ENCODE measurements around the gene GDF3.

DNA sequence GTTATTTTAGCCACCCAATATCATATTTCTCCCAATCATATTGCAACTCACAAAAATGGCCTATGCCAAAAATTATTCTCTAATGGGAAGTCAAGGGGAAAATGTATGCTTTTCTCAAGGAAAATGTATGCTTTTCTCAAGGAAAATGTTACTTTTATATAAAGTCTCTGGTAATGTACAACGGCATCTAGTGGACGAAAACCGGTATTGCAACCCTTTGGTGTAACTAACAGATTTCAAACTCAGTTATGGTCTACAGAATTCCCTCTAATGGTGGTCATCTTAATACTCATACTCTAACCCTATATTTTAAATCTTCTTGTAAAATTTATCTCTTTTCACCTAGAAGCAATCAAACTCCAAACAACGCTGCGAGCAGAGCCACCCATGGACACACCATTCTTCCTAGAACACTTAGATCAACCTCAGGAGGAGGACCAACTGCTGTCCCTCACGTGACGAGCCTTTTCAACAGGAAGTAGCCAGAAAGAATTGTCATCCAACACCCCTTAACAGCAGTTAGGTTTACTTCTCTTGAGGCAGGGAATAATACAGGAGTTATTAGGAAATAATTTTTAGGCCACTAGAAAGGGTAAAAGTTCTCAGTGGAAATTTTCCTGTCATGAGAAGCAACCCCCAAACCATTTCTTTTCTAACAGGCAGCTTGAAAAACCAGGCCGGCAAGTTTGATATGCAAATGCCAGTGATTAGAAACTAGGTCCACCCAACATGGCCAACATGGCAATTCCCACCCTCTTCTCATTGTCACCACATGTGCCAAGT lies 50.0 kb downstream of the GDF3 start:
- TF ChIP-seq ELF1 (tag; IDR thresholded peaks at IDR 0.05) (no peak), ZSCAN29 (IDR thresholded peaks at IDR 0.05) (no peak), SMAD1 (IDR thresholded peaks at IDR 0.05; ENCODE audit: low read depth, low read length, partially characterized antibody) (no peak), CBX8 (IDR thresholded peaks at IDR 0.05; ENCODE audit: borderline replicate concordance, extremely low read depth, low read depth, low read length, poor library complexity, severe bottlenecking) (no peak)
- TF ChIP-seq, protein P1, sequence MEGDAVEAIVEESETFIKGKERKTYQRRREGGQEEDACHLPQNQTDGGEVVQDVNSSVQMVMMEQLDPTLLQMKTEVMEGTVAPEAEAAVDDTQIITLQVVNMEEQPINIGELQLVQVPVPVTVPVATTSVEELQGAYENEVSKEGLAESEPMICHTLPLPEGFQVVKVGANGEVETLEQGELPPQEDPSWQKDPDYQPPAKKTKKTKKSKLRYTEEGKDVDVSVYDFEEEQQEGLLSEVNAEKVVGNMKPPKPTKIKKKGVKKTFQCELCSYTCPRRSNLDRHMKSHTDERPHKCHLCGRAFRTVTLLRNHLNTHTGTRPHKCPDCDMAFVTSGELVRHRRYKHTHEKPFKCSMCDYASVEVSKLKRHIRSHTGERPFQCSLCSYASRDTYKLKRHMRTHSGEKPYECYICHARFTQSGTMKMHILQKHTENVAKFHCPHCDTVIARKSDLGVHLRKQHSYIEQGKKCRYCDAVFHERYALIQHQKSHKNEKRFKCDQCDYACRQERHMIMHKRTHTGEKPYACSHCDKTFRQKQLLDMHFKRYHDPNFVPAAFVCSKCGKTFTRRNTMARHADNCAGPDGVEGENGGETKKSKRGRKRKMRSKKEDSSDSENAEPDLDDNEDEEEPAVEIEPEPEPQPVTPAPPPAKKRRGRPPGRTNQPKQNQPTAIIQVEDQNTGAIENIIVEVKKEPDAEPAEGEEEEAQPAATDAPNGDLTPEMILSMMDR (IDR thresholded peaks at IDR 0.05 in 2 of 3, conservative IDR thresholded peaks at IDR 0.05 in 1 of 3; ENCODE audit: insufficient read depth in 2 of 3, low read depth in 1 of 3, low read length in 3 of 3): peak; percentile 25 to 69 (median 50); a peak in 4 of 6 replicates
- TF ChIP-seq, protein P2, sequence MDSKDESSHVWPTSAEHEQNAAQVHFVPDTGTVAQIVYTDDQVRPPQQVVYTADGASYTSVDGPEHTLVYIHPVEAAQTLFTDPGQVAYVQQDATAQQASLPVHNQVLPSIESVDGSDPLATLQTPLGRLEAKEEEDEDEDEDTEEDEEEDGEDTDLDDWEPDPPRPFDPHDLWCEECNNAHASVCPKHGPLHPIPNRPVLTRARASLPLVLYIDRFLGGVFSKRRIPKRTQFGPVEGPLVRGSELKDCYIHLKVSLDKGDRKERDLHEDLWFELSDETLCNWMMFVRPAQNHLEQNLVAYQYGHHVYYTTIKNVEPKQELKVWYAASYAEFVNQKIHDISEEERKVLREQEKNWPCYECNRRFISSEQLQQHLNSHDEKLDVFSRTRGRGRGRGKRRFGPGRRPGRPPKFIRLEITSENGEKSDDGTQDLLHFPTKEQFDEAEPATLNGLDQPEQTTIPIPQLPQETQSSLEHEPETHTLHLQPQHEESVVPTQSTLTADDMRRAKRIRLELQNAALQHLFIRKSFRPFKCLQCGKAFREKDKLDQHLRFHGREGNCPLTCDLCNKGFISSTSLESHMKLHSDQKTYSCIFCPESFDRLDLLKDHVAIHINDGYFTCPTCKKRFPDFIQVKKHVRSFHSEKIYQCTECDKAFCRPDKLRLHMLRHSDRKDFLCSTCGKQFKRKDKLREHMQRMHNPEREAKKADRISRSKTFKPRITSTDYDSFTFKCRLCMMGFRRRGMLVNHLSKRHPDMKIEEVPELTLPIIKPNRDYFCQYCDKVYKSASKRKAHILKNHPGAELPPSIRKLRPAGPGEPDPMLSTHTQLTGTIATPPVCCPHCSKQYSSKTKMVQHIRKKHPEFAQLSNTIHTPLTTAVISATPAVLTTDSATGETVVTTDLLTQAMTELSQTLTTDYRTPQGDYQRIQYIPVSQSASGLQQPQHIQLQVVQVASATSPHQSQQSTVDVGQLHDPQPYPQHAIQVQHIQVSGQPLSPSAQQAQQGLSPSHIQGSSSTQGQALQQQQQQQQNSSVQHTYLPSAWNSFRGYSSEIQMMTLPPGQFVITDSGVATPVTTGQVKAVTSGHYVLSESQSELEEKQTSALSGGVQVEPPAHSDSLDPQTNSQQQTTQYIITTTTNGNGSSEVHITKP (IDR thresholded peaks at IDR 0.05; ENCODE audit: partially characterized antibody): no peak
